Thymus (tissue), 11 donors: Measurements from ENCODE around the gene RGPD8. TPM values are rescaled to one million over a fixed set of nuclear protein-coding genes. Genes with fewer than 3 reads are reported as not detected.
A peak's percentile ranks its signal among the peaks of the same experiment; 100 is the strongest.
"Not testable (repeated sequence)": the region's sequence is repeated elsewhere in the genome, so short reads cannot be mapped to it uniquely, and the experiment has no call there.

Experiments
- DNase-seq, 9 donors: peaks; one replicate each; pipeline ENCODE4 v3.0.0-alpha.2; 2013; ENCODE audit warnings: low spot score in 9 of 9, low read depth in 6 of 9, missing footprints in 1 of 9
- H3K27ac ChIP-seq, 2 donors: one replicate each; pipeline ENCODE4 v1.5.1; 2013; ENCODE audit warnings: control low read depth in 1 of 2, low read depth in 1 of 2, low read length in 1 of 2, mild to moderate bottlenecking in 1 of 2, moderate library complexity in 1 of 2
- H3K27me3 ChIP-seq, 2 donors: one replicate each; pipeline ENCODE4 v1.5.1; 2013; ENCODE audit warnings: low read length in 1 of 2; ENCODE audit not compliant: control insufficient read depth in 2 of 2, insufficient read depth in 1 of 2
- H3K36me3 ChIP-seq, 2 donors: one replicate each; pipeline ENCODE4 v1.5.1; 2013; ENCODE audit warnings: low read length in 1 of 2, mild to moderate bottlenecking in 1 of 2, moderate library complexity in 1 of 2; ENCODE audit not compliant: control insufficient read depth in 2 of 2, insufficient read depth in 2 of 2
- H3K4me1 ChIP-seq, 2 donors: one replicate each; pipeline ENCODE4 v1.5.1; 2013; ENCODE audit warnings: low read length in 2 of 2; ENCODE audit not compliant: control insufficient read depth in 2 of 2, insufficient read depth in 2 of 2
- H3K4me3 ChIP-seq, 2 donors: one replicate each; pipeline ENCODE4 v1.5.1; 2013; ENCODE audit warnings: low read length in 2 of 2, control low read depth in 1 of 2, mild to moderate bottlenecking in 1 of 2
- H3K9me3 ChIP-seq, 2 donors: one replicate each; pipeline ENCODE4 v1.5.1; 2013; ENCODE audit warnings: low read length in 1 of 2, mild to moderate bottlenecking in 1 of 2; ENCODE audit not compliant: control insufficient read depth in 2 of 2, insufficient read depth in 1 of 2
- WGBS: extraction: QIAGEN DNeasy Blood & Tissue Kit; methylation state at CpG from one replicate; pipeline ENCODE4 v1.1.7; 2013; 5-methylcytosine and 5-hydroxymethylcytosine counted together
- polyA plus RNA-seq: library from polyadenylated mRNA; stranded (reverse); fragments of 200-250 nt; gene quantifications from one replicate; pipeline ENCODE4 v1.2.3, GENCODE V29; 2013
- total RNA-seq: library from RNA; stranded (reverse); fragments of 120-200 nt; gene quantifications from one replicate; pipeline ENCODE4 v1.2.4, GENCODE V29; 2013
- donor health status: healthy.

RGPD8 gene
- total and polyA plus RNA-seq, 2 donors = 1.8 to 5.6 TPM

DNA sequence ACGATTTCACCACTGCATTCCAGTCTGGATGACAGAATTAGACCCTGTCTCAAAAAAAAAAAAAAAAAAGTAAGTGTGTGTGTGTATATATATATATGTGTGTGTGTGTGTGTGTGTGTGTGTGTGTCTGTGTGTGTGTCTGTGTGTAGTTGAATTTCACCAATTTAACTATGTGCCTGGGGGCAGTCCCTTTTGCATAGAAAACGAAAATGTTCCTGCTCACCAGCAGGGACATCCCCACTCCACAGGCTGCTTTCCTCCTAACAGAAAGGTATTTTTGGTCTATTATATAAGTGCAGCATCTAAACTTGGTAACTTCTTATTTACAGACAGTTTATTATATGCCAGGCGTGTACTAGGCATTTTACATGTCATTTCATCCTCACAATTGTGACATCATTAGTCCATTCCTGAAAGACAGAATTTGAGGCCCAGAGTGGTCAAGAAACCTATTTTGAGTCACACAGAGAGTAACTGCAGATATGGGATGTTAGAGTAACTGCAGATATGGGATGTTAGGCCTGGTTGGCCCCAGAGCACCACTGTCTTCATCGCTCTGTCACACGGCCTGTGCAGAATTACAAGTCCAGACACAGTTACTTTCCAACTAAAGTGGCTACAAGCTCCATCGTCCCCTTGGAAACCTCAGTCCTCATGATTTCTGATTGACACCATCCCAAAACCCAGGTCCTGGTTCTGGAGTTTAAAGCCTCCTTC is 39.3 kb upstream of the RGPD8 start:
- H3K36me3 ChIP-seq = no peaks in the 10 kb centered on the region

DNA sequence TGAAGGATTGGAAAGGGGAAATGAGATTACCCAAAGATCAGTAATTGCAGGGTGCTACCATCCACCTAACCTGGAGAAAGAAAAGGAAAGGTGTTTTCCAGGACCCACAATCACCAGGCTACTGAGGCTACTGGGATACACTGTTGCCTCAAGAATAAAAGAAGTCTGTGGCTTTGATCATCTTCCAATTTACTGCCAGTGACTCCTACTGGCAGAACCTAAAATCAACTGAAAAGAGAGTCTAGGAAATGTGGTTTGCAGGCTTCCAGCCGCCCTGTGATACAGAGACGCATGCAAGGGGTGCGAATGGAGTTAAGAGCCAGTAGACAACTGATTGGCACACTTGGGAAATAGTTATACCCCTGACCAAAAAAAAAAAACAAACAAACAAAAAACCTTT is 31.9 kb upstream of the RGPD8 start:
- Histone ChIP-seq H3K36me3 (no peaks in the 10 kb centered on the region), H3K27ac (no peak overlapping the region), H3K27me3 (no peaks in the 10 kb centered on the region), H3K4me3 (no peak overlapping the region), H3K4me1 (no peaks in the 10 kb centered on the region), H3K9me3 (no peaks in the 10 kb centered on the region)
- DNase-seq = peak in 1 of 9 donors; percentile 3
- 83% methylated on average over 3 of the region's 3 CpGs for WGBS

More for the DNA sequence above, 39.3 kb upstream of the RGPD8 start:
- H3K27ac ChIP-seq = no peak overlapping the region
- no peak overlapping the region for H3K4me3 ChIP-seq
- WGBS = 95% methylated on average over 6 of the region's 6 CpGs
- H3K4me1 ChIP-seq = no peaks in the 10 kb centered on the region
- no peaks in the 10 kb centered on the region for H3K27me3 ChIP-seq
- DNase-seq = no peak
- H3K9me3 ChIP-seq = no peaks in the 10 kb centered on the region

DNA sequence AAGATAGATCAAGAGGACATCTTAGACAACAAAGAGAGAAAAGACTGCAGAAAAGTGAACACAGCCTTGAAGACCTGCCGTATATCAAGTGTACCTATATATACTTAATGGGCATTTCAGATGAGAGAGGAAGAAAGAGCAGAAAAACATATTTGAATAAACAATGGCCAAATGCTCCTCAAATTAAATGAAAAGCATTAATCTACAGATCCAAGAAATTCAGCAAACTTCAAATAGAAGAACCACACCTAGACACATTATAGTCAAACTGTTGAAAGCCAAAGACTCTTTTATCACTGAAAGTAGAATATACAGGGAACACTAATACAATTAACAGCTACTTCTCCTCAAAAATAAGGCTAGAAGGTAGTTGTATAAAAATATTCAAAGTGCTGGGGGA is 29.8 kb upstream of the RGPD8 start:
- Histone ChIP-seq H3K27me3 (no peaks in the 10 kb centered on the region), H3K4me1 (no peaks in the 10 kb centered on the region), H3K9me3 (no peaks in the 10 kb centered on the region), H3K36me3 (no peaks in the 10 kb centered on the region), H3K27ac (no peak overlapping the region), H3K4me3 (no peak overlapping the region)
- WGBS = 96% methylated on average over 1 of the region's 1 CpG
- DNase-seq = no peak

DNA sequence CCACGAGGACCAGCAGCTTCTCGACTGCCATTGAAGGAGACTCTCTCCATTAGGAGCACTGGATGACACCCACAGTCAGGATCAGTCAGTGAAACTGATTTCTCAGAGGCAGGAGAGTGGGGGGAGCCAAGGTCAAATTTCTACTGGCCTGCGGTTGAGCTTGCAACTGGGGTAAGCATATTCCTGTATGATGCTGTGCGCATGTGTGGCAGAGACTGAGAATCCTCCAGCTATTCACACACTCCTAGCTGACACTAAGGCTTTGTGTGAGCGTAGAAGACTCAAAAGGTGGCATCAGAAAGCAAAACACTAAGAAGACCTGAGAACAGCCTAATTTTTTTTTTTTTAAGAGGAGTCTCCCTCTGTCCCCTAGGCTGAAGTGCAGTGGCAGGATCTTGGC is 28.7 kb upstream of the RGPD8 start:
- Histone ChIP-seq H3K27ac (no peak overlapping the region), H3K4me3 (no peak overlapping the region), H3K27me3 (no peaks in the 10 kb centered on the region), H3K4me1 (no peaks in the 10 kb centered on the region), H3K36me3 (no peaks in the 10 kb centered on the region), H3K9me3 (no peaks in the 10 kb centered on the region)
- no peak for DNase-seq
- 84% methylated on average over 5 of the region's 5 CpGs for WGBS

DNA sequence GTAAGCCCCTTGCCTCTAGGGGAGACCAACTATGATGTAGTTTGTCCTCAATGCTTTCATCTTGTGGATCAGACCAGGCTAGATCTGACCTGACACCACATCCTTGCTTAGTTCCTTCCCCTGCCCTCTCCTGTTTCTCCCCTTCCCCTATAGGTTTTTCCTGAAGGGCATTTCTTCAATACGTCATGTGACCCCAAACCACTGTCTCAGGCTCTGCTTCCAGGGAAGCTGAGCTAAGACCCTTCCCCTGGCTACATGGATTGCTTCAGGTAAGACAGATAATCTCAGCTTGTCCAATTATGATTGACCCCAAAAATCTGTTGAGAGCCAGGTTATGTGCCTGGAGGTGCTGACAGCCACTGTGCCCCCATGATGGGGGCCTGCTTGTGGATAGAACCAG is 25.9 kb upstream of the RGPD8 start:
- Histone ChIP-seq H3K27ac (no peak overlapping the region), H3K9me3 (no peaks in the 10 kb centered on the region), H3K4me3 (no peak overlapping the region), H3K27me3 (no peaks in the 10 kb centered on the region), H3K36me3 (no peaks in the 10 kb centered on the region), H3K4me1 (no peaks in the 10 kb centered on the region)
- WGBS = 97% methylated on average over 1 of the region's 1 CpG
- no peak for DNase-seq

DNA sequence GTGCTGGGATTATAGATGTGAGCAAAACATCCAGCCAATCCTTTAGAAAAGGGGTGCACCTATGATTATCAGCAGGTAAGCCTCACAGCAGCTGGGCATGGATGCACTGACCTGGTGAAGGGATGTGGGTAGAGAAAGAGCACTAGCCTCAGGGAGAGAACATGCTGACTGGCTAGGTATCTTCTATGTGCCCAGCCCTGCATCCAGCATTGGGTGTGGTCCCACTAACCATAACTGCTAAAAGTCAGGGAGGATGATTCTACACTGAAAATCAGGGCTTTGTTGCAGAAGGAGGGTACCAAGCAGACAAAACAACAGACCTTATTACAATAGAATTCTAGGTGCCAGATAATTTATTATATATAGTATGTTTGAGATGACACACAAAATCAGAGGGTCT is 21.1 kb upstream of the RGPD8 start:
- DNase-seq = no peak
- Histone ChIP-seq H3K36me3 (no peaks in the 10 kb centered on the region), H3K27me3 (no peaks in the 10 kb centered on the region), H3K9me3 (peaks cover 0 to 2% of the 10 kb centered on the region in 2 donors), H3K27ac (no peak overlapping the region), H3K4me3 (no peak overlapping the region), H3K4me1 (no peaks in the 10 kb centered on the region)

DNA sequence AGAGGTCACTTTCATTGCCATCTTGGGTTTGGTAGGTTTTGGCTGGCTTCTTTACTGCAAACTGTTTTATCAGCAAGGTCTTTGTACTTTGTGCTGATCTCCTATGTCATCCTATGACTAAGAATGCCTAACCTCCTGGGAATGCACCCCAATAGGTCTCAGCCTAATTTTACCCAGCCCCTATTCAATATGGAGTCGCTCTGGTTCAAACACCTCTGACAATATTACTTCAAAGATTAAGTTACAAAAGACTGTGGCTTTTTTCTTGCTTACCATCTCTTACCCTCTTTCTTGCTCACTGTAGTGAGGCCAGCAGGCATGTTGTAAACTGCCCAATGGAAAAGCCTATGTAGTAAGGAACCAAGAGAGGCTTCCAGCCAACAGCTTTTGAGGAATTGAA is 17.9 kb upstream of the RGPD8 start:
- 98% methylated on average over 1 of the region's 1 CpG for WGBS
- H3K27me3 ChIP-seq = no peaks in the 10 kb centered on the region
- no peak overlapping the region for H3K4me3 ChIP-seq
- peaks cover 0 to 3% of the 10 kb centered on the region in 2 donors for H3K9me3 ChIP-seq
- no peaks in the 10 kb centered on the region for H3K36me3 ChIP-seq
- DNase-seq = no peak
- no peak overlapping the region for H3K27ac ChIP-seq
- H3K4me1 ChIP-seq = no peaks in the 10 kb centered on the region

DNA sequence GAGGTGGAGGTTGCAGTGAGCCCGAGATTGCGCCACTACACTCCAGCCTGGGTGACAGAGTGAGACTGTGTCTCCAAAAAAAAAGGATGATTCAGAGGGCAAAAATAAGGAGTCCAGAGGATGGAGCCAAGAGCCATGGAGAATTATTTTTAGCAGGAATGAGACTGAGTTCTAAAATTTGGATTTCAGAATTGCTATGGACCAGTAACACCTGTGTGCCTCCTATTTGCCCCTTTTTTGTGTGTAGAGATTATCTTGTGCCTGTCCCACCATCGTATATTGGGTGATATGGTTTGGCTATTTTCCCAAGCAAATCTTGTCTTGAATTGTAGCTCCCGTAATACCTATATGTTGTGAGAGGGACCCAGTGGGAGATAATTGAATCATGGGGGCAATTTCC is 16.4 kb upstream of the RGPD8 start:
- peaks cover 0 to 3% of the 10 kb centered on the region in 2 donors for H3K9me3 ChIP-seq
- no peaks in the 10 kb centered on the region for H3K4me1 ChIP-seq
- DNase-seq = no peak
- no peak overlapping the region for H3K27ac ChIP-seq
- H3K36me3 ChIP-seq = no peaks in the 10 kb centered on the region
- no peaks in the 10 kb centered on the region for H3K27me3 ChIP-seq
- no peak overlapping the region for H3K4me3 ChIP-seq
- 98% methylated on average over 4 of the region's 4 CpGs for WGBS

DNA sequence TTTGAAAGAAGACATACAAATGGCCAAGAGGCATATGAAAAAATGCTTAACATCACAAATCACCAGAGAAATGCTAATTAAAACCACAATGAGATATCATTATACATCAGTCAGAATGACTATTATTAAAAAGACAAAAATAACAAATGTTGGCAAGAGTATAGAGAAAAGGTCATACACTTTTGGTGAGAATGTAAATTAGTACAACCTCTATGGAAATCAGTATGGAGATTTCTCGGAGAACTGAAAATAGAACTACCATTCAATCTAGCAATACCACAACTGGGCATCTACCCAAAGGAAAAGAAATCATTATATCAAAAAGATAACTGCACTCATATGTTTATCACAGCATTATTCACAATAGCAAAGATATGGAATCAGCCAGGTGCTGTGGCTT is 10.8 kb upstream of the RGPD8 start:
- not testable (repeated sequence) for H3K4me3 ChIP-seq, H3K9me3 ChIP-seq, H3K4me1 ChIP-seq, DNase-seq, H3K27me3 ChIP-seq, H3K27ac ChIP-seq, H3K36me3 ChIP-seq
- 100% methylated on average over 1 of the region's 1 CpG for WGBS
